Measurements from ENCODE around the gene DMRT2.

DMRT2 gene

DNA sequence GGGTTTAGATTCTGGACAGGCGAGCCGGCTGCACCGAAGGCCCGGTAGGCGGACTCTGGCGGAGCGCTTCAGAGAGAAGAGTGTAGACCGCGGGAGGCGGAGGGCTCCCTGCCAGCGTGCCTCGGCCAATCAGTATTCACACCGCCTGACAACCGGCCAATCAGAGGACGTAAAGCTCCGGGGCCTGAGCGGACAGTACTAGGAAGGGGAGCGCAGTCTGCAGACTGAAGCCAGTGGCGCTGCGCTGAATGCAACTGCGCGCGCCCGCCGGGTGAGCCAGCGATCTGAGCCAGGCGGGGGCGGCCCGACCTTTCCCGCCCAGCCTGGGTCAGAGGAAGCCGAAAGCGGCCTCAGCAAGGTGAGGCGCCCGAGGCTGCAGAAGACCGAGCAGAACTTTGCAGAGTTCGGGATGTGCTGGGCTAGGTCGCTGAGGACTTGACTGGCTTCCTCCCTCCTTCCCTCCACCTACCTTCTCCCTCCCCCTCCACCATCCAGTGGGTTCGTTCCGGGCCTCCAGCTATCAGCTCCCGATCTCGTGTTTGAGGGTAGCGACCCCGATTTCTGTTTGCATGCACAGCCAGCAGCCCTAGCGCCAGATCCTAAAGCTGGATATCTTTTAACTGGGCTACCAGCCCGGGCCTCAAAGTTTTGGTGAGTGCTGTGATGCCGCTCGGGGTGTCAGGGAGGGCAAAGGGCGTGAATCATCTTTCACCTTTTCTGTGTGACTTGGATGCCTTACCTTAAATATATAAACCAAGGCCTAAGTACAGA is at the start of gene DMRT2:
DMRT2 (plus strand) TSS at position 233 of the 771 bp plus-strand sequence. CDS start 1,257 bp downstream, outside the sequence.
- TF ChIP-seq, protein P1, sequence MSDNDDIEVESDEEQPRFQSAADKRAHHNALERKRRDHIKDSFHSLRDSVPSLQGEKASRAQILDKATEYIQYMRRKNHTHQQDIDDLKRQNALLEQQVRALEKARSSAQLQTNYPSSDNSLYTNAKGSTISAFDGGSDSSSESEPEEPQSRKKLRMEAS (IDR thresholded peaks at IDR 0.05): peak; percentile 59
- TF ChIP-seq RAD21 (IDR thresholded peaks at IDR 0.05; ENCODE audit: low read depth) (no peak), EGR1 (IDR thresholded peaks at IDR 0.05) (peak; percentile 63)

DNA sequence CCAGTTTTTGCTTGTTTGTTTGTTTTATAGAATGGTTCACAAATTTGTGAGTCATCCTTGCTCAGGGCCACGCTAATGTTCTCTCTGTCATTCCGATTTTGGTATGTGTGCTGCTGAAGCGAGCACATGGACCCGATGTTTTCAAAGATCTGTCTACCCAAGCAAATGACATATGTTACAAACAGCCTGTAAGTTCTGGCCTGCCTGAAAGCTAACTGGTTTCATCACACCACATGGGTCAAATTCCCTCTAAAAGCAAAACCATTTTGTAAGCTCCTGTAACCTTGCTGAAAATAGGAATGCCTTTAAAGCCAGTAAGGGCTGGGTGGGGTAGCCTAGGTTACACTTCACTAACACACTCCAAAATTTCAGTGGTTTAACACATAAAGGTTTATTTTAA is 48.3 kb upstream of the DMRT2 start:
- TF ChIP-seq EGR1 (IDR thresholded peaks at IDR 0.05) (no peak), NFIC (IDR thresholded peaks at IDR 0.05) (no peak), CEBPB (IDR thresholded peaks at IDR 0.05) (no peak), FOXM1 (IDR thresholded peaks at IDR 0.05; ENCODE audit: borderline replicate concordance, low read depth) (no peak), TCF12 (IDR thresholded peaks at IDR 0.05; ENCODE audit: low read depth) (no peak), EP300 (IDR thresholded peaks at IDR 0.05; ENCODE audit: borderline replicate concordance) (no peak), RAD21 (IDR thresholded peaks at IDR 0.05; ENCODE audit: low read depth) (no peak), TAF1 (IDR thresholded peaks at IDR 0.05; ENCODE audit: low read depth) (no peak), ZBTB7A (IDR thresholded peaks at IDR 0.05; ENCODE audit: low read depth) (no peak), YY1 (IDR thresholded peaks at IDR 0.05; ENCODE audit: low read depth) (no peak), CREB1 (IDR thresholded peaks at IDR 0.05; ENCODE audit: low read depth) (no peak), TEAD4 (IDR thresholded peaks at IDR 0.05) (no peak)
- TF ChIP-seq, protein P2, sequence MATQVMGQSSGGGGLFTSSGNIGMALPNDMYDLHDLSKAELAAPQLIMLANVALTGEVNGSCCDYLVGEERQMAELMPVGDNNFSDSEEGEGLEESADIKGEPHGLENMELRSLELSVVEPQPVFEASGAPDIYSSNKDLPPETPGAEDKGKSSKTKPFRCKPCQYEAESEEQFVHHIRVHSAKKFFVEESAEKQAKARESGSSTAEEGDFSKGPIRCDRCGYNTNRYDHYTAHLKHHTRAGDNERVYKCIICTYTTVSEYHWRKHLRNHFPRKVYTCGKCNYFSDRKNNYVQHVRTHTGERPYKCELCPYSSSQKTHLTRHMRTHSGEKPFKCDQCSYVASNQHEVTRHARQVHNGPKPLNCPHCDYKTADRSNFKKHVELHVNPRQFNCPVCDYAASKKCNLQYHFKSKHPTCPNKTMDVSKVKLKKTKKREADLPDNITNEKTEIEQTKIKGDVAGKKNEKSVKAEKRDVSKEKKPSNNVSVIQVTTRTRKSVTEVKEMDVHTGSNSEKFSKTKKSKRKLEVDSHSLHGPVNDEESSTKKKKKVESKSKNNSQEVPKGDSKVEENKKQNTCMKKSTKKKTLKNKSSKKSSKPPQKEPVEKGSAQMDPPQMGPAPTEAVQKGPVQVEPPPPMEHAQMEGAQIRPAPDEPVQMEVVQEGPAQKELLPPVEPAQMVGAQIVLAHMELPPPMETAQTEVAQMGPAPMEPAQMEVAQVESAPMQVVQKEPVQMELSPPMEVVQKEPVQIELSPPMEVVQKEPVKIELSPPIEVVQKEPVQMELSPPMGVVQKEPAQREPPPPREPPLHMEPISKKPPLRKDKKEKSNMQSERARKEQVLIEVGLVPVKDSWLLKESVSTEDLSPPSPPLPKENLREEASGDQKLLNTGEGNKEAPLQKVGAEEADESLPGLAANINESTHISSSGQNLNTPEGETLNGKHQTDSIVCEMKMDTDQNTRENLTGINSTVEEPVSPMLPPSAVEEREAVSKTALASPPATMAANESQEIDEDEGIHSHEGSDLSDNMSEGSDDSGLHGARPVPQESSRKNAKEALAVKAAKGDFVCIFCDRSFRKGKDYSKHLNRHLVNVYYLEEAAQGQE (IDR thresholded peaks at IDR 0.05; ENCODE audit: low read depth): no peak
- TF ChIP-seq, protein P1 (IDR thresholded peaks at IDR 0.05): no peak
- TF ChIP-seq, protein P3, sequence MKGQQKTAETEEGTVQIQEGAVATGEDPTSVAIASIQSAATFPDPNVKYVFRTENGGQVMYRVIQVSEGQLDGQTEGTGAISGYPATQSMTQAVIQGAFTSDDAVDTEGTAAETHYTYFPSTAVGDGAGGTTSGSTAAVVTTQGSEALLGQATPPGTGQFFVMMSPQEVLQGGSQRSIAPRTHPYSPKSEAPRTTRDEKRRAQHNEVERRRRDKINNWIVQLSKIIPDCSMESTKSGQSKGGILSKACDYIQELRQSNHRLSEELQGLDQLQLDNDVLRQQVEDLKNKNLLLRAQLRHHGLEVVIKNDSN (IDR thresholded peaks at IDR 0.05): no peak

DNA sequence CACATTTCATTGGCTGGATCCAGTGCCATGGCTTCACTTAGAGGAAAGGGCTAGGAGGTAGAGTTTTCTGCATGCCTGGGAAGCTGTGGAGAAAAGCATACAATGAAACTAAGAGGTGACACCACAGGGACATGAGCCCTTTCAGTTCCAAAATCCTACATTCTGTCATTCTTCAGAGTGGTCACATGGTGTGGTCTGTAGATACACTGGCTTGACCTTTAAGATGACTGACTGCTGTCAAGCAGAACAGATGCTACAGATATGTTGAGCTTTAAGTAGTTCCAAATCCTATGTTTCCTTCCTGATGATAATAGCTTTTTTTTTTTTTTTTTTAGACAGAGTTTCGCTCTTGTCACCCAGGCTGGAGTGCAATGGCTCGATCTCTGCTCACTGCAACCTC is 47.5 kb upstream of the DMRT2 start:
- no peak for TF ChIP-seq FOXM1 (IDR thresholded peaks at IDR 0.05; ENCODE audit: borderline replicate concordance, low read depth)
- TF ChIP-seq EP300 (IDR thresholded peaks at IDR 0.05; ENCODE audit: borderline replicate concordance): no peak
- TF ChIP-seq EGR1 (IDR thresholded peaks at IDR 0.05): no peak
- TF ChIP-seq YY1 (IDR thresholded peaks at IDR 0.05; ENCODE audit: low read depth): no peak
- TF ChIP-seq, protein P1 (IDR thresholded peaks at IDR 0.05): no peak
- TF ChIP-seq, protein P3 (IDR thresholded peaks at IDR 0.05): no peak
- no peak for TF ChIP-seq CREB1 (IDR thresholded peaks at IDR 0.05; ENCODE audit: low read depth)
- TF ChIP-seq NFIC (IDR thresholded peaks at IDR 0.05): no peak

DNA sequence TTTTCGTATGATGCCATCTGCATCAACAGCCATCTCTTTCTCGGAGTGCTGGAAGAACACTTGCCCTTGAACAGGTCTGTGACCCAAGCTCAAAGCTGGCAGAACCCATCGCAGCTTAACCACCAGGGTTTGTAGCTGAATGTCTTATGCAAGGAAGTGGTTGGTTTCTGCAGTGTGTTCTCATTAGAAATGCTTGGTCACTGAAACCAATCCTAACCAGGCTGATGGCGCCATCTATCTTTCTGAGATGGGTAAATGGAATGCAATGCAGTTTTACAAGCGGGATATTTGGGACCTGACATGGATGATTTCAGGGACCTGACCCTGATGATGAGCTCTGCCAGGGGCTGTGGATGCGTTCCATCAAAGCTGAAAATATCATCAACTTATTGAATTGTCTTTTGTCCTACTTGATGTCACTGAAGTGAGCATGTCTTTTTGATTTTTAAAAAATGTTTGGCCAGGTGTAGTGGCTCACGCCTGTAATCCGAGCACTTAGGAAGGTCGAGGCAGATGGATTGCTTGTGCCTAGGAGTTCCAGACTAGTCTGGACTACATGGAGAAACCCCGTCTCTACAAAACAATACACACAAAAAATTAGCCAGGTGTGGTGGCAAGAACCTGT is 45.0 kb upstream of the DMRT2 start:
- no peak for TF ChIP-seq YY1 (IDR thresholded peaks at IDR 0.05; ENCODE audit: low read depth)
- TF ChIP-seq RAD21 (IDR thresholded peaks at IDR 0.05; ENCODE audit: low read depth): no peak; the same call in 1 of the 2 replicates
- no peak for TF ChIP-seq NFIC (IDR thresholded peaks at IDR 0.05)
- no peak for TF ChIP-seq CREB1 (IDR thresholded peaks at IDR 0.05; ENCODE audit: low read depth)
- TF ChIP-seq CEBPB (IDR thresholded peaks at IDR 0.05): no peak
- TF ChIP-seq, protein P3 (IDR thresholded peaks at IDR 0.05): no peak
- no peak for TF ChIP-seq TAF1 (IDR thresholded peaks at IDR 0.05; ENCODE audit: low read depth)
- no peak for TF ChIP-seq EGR1 (IDR thresholded peaks at IDR 0.05)
- TF ChIP-seq TCF12 (IDR thresholded peaks at IDR 0.05; ENCODE audit: low read depth): no peak
- TF ChIP-seq FOXM1 (IDR thresholded peaks at IDR 0.05; ENCODE audit: borderline replicate concordance, low read depth): no peak
- TF ChIP-seq EP300 (IDR thresholded peaks at IDR 0.05; ENCODE audit: borderline replicate concordance): no peak

DNA sequence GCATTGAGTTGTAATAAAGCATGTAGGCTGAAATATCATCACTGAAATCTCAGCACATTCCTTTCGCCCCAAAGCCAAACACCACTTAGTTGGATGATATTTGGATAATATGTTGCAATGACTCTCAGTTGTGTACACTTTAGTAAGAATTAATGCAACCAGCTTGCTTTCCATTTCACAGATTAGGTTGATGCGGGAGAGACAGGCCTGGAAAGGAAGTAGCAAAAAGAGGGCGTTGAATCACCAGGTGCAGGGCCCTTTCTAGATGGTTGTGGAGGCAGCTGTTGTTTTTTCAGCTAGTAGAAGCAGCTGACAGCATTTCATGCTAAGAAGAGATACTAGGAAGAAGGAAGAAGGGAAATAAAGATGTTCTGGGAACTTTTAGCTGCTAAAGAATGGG is 42.8 kb upstream of the DMRT2 start:
- TF ChIP-seq, protein P1 (IDR thresholded peaks at IDR 0.05): no peak
- TF ChIP-seq RAD21 (IDR thresholded peaks at IDR 0.05; ENCODE audit: low read depth): no peak
- no peak for TF ChIP-seq FOXM1 (IDR thresholded peaks at IDR 0.05; ENCODE audit: borderline replicate concordance, low read depth)
- TF ChIP-seq CREB1 (IDR thresholded peaks at IDR 0.05; ENCODE audit: low read depth): no peak
- TF ChIP-seq EGR1 (IDR thresholded peaks at IDR 0.05): no peak
- no peak for TF ChIP-seq TEAD4 (IDR thresholded peaks at IDR 0.05)
- TF ChIP-seq YY1 (IDR thresholded peaks at IDR 0.05; ENCODE audit: low read depth): no peak
- no peak for TF ChIP-seq ZBTB7A (IDR thresholded peaks at IDR 0.05; ENCODE audit: low read depth)
- TF ChIP-seq, protein P2 (IDR thresholded peaks at IDR 0.05; ENCODE audit: low read depth): no peak
- TF ChIP-seq EP300 (IDR thresholded peaks at IDR 0.05; ENCODE audit: borderline replicate concordance): no peak
- no peak for TF ChIP-seq TAF1 (IDR thresholded peaks at IDR 0.05; ENCODE audit: low read depth)
- no peak for TF ChIP-seq CEBPB (IDR thresholded peaks at IDR 0.05)
- TF ChIP-seq, protein P3 (IDR thresholded peaks at IDR 0.05): no peak
- no peak for TF ChIP-seq NFIC (IDR thresholded peaks at IDR 0.05)
- TF ChIP-seq TCF12 (IDR thresholded peaks at IDR 0.05; ENCODE audit: low read depth): no peak
